Fibroblast of mammary gland (primary cell): ENCODE results near the gene KRTAP9-9.
"Not testable (repeated sequence)": the region's sequence is repeated elsewhere in the genome, so short reads cannot be mapped to it uniquely, and the experiment has no call there.

Source experiments
- DNase-seq: peaks from one replicate; pipeline ENCODE4 v3.0.0-alpha.2; 2010; ENCODE audit warnings: low read depth
- H3K4me3 ChIP-seq: 2 replicates; pipeline ENCODE4 v1.5.1; 2011; ENCODE audit warnings: low read depth, mild to moderate bottlenecking, low read length, moderate library complexity; ENCODE audit not compliant: control insufficient read depth
- TF ChIP-seq, protein P1 (sequence below): conservative IDR thresholded peaks from 2 replicates; pipeline ENCODE4 v1.5.1; 2011; ENCODE audit warnings: low read depth, low read length, inconsistent platforms; ENCODE audit not compliant: control insufficient read depth, insufficient read depth

The KRTAP9-9 gene

DNA sequence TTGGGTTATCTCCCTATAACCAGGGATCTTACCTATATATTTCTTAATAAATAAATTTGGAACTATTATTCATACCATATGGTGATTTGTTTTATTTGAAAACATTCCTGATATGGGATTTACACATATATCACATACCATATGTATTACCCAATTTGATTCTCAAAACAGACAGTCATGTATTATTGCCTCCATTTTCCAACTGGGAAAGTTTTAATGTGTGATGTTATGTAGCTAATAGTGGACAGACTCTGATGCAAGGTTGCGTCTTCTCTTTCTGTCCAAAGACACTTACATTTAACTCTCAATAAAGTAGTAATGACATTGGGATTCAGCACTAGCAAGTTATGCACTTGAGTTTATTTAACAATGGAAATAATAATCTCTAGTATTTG lies 1.1 kb downstream of the KRTAP9-9 start:
- DNase-seq: peak; percentile 17
- TF ChIP-seq, protein P1, sequence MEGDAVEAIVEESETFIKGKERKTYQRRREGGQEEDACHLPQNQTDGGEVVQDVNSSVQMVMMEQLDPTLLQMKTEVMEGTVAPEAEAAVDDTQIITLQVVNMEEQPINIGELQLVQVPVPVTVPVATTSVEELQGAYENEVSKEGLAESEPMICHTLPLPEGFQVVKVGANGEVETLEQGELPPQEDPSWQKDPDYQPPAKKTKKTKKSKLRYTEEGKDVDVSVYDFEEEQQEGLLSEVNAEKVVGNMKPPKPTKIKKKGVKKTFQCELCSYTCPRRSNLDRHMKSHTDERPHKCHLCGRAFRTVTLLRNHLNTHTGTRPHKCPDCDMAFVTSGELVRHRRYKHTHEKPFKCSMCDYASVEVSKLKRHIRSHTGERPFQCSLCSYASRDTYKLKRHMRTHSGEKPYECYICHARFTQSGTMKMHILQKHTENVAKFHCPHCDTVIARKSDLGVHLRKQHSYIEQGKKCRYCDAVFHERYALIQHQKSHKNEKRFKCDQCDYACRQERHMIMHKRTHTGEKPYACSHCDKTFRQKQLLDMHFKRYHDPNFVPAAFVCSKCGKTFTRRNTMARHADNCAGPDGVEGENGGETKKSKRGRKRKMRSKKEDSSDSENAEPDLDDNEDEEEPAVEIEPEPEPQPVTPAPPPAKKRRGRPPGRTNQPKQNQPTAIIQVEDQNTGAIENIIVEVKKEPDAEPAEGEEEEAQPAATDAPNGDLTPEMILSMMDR: no peak
- H3K4me3 ChIP-seq: no peak overlapping the region

DNA sequence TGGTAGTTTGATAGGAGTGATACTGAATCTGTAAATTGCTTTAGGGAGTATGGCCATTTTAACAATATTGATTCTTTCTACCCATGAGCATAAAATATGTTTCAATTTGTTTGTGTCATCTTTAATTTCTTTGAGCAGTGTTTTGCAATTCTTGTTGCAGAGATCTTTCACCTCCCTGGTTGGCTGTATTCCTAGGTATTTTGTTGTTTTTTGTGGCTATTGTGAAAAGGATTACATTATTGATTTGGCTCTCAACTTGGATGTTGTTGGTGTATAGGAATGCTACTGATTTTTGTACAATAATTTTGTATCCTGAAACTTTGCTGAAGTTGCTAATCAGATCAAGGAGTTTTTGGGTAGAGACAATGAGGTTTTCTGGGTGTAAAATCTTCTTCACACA lies 3.2 kb downstream of the KRTAP9-9 start:
- DNase-seq: peak; percentile 7
- TF ChIP-seq, protein P1: no peak
- H3K4me3 ChIP-seq: no peak overlapping the region

DNA sequence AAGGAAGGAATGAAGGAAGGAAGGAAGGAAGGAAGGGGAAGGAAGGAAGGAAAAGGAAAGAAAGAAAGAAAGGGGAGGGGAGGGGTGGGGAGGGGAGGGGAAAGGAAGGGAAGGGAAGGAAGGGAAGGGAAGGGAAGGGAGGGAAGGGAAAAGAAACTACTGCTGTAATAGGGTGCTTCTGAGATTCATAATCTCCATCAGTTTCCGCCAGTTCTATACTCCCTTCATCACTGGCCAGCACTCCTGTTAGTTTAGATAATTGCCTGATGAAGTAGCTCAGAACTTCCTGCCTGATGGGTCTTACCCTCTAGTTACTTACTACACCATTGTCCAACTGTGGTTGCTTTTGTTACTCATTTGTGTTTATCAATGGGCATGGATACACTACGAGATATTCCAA lies 8.0 kb downstream of the KRTAP9-9 start:
- H3K4me3 ChIP-seq: no peak overlapping the region
- TF ChIP-seq, protein P1: no peak
- DNase-seq: no peak

DNA sequence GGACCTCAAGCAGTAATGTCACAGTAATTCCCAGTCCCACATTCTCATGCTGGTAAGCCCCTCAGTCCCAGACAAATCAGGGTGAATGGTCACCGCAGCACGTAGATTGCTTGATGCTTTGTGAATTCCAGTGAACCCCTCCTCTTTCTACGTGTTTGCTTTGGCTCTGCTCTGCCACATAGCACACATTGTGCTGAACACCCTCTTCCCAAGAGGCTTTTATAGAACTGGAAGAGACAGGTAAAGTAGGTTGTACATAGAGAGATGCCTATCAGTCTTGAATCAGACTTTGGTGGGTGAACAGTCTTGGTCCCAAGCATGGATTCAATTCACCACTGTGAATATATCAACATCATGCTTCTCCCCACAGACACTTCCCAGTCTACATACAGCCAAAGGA lies 9.4 kb downstream of the KRTAP9-9 start:
- no peak overlapping the region for H3K4me3 ChIP-seq
- TF ChIP-seq, protein P1: no peak
- no peak for DNase-seq

DNA sequence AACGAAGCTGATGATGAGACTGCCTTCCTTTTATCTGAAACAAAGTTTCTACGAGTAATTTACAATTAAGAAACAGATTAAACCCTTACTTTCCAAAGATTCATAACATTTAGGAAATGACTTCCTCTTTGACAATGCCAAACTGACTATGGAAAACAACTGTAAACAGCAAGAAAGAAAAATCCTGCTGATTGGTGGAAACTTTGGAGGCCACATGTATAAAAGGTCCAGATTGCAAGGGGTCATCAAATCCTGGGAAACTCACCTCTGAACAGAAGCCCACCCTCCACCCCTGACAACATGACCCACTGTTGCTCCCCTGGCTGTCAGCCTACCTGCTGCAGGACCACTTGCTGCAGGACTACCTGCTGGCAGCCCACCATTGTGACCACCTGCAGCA lies 9.9 kb downstream of the KRTAP9-9 start, which contains the start of gene KRTAP9-6:
KRTAP9-6 (plus strand) TSS at position 301 of the 400 bp plus-strand sequence; CDS start at position 301, 0 bp downstream.
- TF ChIP-seq, protein P1: no peak
- H3K4me3 ChIP-seq: no peak within 1 kb of the TSS
- DNase-seq: no peak

DNA sequence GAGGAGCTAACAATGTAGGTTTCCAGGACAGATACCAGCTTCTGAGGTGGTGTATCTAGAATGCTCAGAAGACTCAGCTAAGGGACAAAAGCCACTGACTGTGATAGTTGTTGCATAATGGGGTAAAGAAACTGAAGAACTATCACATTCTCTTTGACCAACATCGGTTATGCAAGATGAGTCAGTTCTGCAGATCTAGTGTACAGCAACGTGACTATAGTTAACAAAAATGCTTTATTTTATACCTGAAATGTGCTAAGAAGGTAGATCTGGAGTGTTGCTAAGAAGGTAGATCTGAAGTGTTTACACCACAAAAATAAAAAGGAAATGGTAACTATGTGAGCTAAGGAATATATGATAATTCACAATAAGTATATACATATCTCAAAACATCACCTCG lies 12.5 kb downstream of the KRTAP9-9 start:
- no peak overlapping the region for H3K4me3 ChIP-seq
- no peak for DNase-seq
- TF ChIP-seq, protein P1: no peak

DNA sequence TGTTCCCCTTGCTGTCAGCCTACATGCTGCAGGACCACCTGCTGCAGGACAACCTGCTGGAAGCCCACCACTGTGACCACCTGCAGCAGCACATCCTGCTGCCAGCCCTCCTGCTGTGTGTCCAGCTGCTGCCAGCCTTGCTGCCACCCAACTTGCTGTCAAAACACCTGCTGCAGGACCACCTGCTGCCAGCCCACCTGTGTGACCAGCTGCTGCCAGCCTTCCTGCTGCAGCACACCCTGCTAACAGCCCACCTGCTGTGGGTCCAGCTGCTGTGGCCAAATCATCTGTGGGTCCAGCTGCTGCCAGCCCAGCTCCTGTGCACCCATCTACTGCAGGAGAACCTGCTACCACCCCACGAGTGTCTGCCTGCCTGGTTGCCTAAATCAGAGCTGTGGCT lies 16.1 kb downstream of the KRTAP9-9 start:
- not testable (repeated sequence) for DNase-seq, H3K4me3 ChIP-seq

DNA sequence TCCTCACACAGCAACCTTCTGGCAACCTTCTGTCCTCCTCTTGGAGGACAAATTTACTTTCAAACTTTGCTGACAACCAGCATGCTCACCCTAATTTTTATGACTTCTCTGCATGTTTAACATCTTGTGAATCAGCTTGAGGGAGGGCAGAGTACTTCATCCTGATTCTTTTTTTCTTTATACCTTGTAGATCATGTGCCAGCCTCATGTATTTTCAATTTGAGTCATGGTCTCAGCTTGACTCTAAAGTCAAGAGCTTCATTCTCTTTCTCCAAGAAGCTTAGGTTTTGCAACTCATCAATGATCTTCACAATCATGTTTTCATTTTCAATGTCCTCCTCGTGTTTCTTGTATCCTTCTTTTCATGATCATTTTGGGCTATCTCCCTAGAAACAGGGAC lies 16.7 kb downstream of the KRTAP9-9 start:
- H3K4me3 ChIP-seq: no peak overlapping the region
- TF ChIP-seq, protein P1: no peak
- no peak for DNase-seq

DNA sequence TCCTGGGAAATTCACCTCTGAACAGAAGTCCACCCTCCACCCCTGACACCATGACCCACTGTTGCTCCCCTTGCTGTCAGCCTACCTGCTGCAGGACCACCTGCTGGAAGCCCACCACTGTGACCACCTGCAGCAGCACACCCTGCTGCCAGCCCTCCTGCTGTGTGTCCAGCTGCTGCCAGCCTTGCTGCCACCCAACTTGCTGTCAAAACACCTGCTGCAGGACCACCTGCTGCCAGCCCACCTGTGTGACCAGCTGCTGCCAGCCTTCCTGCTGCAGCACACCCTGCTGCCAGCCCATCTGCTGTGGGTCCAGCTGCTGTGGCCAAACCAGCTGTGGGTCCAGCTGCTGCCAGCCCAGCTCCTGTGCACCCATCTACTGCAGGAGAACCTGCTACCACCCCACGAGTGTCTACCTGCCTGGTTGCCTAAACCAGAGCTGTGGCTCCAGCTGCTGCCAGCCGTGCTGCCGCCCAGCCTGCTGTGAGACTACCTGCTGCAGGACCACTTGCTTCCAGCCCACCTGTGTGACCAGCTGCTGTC lies 20.5 kb downstream of the KRTAP9-9 start, which contains the start of gene KRTAP9-7:
KRTAP9-7 (plus strand) TSS at position 51 of the 543 bp plus-strand sequence; CDS start at position 51, 0 bp downstream.
- DNase-seq, H3K4me3 ChIP-seq: not testable (repeated sequence)
